Keratinocyte (primary cell): ENCODE measurements around the gene STK32B. TPM values are rescaled to one million over a fixed set of nuclear protein-coding genes. Genes with fewer than 3 reads are reported as not detected.

Source experiments
- DNase-seq: peaks from one replicate; pipeline ENCODE4 v3.0.0-alpha.2; 2011; ENCODE audit warnings: low read depth, missing footprints, low spot score
- FAIRE-seq: peaks from 2 replicates; lab custom pipeline; 2011; peaks lifted over from hg19 to GRCh38; lab: Jason Lieb, UNC
- H2AFZ ChIP-seq: 2 replicates; pipeline ENCODE4 v1.6.0; 2012; ENCODE audit warnings: low read length, control low read depth, inconsistent platforms; ENCODE audit not compliant: control insufficient read depth
- H3K27ac ChIP-seq: 2 replicates; pipeline ENCODE4 v1.5.1; 2011; ENCODE audit warnings: low read length; ENCODE audit not compliant: control insufficient read depth, insufficient read depth
- H3K27me3 ChIP-seq: 3 replicates; pipeline ENCODE4 v1.6.0; 2011; ENCODE audit warnings: low read length; ENCODE audit not compliant: control insufficient read depth, insufficient read depth; ENCODE audit errors: extremely low read depth
- H3K36me3 ChIP-seq, 2 experiments: 2 replicates in 1 of 2; 3 replicates in 1 of 2; pipeline ENCODE4 v1.5.1; 2011; ENCODE audit warnings: low read length in 2 of 2, mild to moderate bottlenecking in 1 of 2; ENCODE audit not compliant: control insufficient read depth in 2 of 2, insufficient read depth in 2 of 2; ENCODE audit errors: extremely low read depth in 1 of 2
- H3K4me1 ChIP-seq: 3 replicates; pipeline ENCODE4 v1.5.1; 2011; ENCODE audit warnings: low read length; ENCODE audit not compliant: control insufficient read depth, insufficient read depth; ENCODE audit errors: extremely low read depth
- H3K4me2 ChIP-seq: 3 replicates; pipeline ENCODE4 v1.6.0; 2011; ENCODE audit warnings: low read depth, low read length; ENCODE audit not compliant: control insufficient read depth, insufficient read depth; ENCODE audit errors: extremely low read depth
- H3K4me3 ChIP-seq, 3 experiments: fragments of 200-600 bp in 1 of 3; sonication (generic) in 1 of 3; 2 replicates in 2 of 3; 3 replicates in 1 of 3; pipeline ENCODE4 v1.5.1; 2011 to 2016; ENCODE audit warnings: low read length in 3 of 3, mild to moderate bottlenecking in 3 of 3, control low read depth in 2 of 3, inconsistent platforms in 1 of 3, low read depth in 1 of 3, mixed read lengths in 1 of 3, mixed run types in 1 of 3, moderate library complexity in 1 of 3; ENCODE audit not compliant: control insufficient read depth in 2 of 3, insufficient read depth in 2 of 3; ENCODE audit errors: extremely low read depth in 1 of 3
- H3K79me2 ChIP-seq: 2 replicates; pipeline ENCODE4 v1.6.0; 2012; ENCODE audit warnings: low read length; ENCODE audit not compliant: control insufficient read depth, insufficient read depth
- H3K9ac ChIP-seq: 3 replicates; pipeline ENCODE4 v1.6.0; 2011; ENCODE audit warnings: low read length; ENCODE audit not compliant: control insufficient read depth, insufficient read depth; ENCODE audit errors: extremely low read depth
- H3K9me1 ChIP-seq: 3 replicates; pipeline ENCODE4 v1.6.0; 2011; ENCODE audit warnings: low read length; ENCODE audit not compliant: control insufficient read depth, insufficient read depth; ENCODE audit errors: extremely low read depth
- H3K9me3 ChIP-seq: 2 replicates; pipeline ENCODE4 v1.5.1; 2012; ENCODE audit warnings: low read depth, low read length; ENCODE audit not compliant: control insufficient read depth
- H4K20me1 ChIP-seq: 3 replicates; pipeline ENCODE4 v1.6.0; 2011; ENCODE audit warnings: low read length; ENCODE audit not compliant: control insufficient read depth, insufficient read depth; ENCODE audit errors: extremely low read depth
- EZH2 ChIP-seq: IDR thresholded peaks from one replicate; pipeline ENCODE4 v1.6.1; 2012; ENCODE audit warnings: inconsistent platforms, mild to moderate bottlenecking, low read length, moderate library complexity
- dilution Hi-C: fragments of 300-500 bp; cut with MboI; formaldehyde crosslinking; loops from one replicate; pipeline ENCODE4 v1.7.0; 2020; ENCODE audit warnings: low sequenced_read_pairs; ENCODE audit not compliant: extremely low pct_ligation_motif_present
- polyA plus RNA-seq, 5 experiments: library from polyadenylated mRNA; depleted of rRNA in 3 of 5; stranded (reverse) in 3 of 5; stranded (forward) in 1 of 5; unstranded in 1 of 5; fragments of >200 nt; gene quantifications; 1 replicate in 1 of 5; 2 replicates in 3 of 5; 3 replicates in 1 of 5; pipeline versions ENCODE4 v1.2.1 to v1.2.3, GENCODE V29; 2011 to 2012; ENCODE audit warnings: missing spikeins in 2 of 5, low read depth in 1 of 5, low replicate concordance in 1 of 5
- TF ChIP-seq, protein P1 (sequence below), 3 experiments: IDR thresholded peaks in 1 of 3; conservative IDR thresholded peaks in 1 of 3; optimal IDR thresholded peaks in 1 of 3; 2 replicates in 2 of 3; 3 replicates in 1 of 3; pipeline versions ENCODE3 to v1.5.1; 2011; ENCODE audit warnings: low read length in 3 of 3, mild to moderate bottlenecking in 3 of 3, moderate library complexity in 2 of 3, control low read depth in 1 of 3, inconsistent platforms in 1 of 3; ENCODE audit not compliant: insufficient read depth in 2 of 3; ENCODE audit errors: extremely low read depth in 1 of 3

The STK32B gene
- polyA plus RNA-seq, 1 donor (not counting 4 experiments of a cell fraction or from before 2014, with no cell fraction given): 3.4 TPM

DNA sequence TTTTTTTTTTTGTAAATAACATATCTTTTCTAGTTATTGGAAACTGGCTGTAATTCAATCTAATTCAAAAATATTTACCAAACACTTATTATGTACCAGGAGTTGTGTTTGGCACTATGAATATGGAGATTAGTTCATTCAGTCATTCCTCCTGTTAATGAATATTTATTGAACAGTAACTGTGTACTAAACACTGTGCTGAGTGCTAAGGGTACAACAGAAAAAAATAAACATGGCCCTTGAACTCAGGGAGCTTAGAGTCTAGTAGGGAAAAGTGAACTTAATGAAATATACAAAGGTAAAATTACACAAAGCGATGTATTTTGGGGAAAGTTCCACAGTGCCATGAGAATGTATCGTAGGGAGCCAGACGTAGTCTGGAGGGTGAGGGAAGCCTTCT, 87.1 kb downstream of the STK32B start:
- TF ChIP-seq, protein P1, sequence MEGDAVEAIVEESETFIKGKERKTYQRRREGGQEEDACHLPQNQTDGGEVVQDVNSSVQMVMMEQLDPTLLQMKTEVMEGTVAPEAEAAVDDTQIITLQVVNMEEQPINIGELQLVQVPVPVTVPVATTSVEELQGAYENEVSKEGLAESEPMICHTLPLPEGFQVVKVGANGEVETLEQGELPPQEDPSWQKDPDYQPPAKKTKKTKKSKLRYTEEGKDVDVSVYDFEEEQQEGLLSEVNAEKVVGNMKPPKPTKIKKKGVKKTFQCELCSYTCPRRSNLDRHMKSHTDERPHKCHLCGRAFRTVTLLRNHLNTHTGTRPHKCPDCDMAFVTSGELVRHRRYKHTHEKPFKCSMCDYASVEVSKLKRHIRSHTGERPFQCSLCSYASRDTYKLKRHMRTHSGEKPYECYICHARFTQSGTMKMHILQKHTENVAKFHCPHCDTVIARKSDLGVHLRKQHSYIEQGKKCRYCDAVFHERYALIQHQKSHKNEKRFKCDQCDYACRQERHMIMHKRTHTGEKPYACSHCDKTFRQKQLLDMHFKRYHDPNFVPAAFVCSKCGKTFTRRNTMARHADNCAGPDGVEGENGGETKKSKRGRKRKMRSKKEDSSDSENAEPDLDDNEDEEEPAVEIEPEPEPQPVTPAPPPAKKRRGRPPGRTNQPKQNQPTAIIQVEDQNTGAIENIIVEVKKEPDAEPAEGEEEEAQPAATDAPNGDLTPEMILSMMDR (optimal IDR thresholded peaks at IDR 0.05 in 1 of 3, IDR thresholded peaks at IDR 0.05 in 1 of 3, conservative IDR thresholded peaks at IDR 0.05 in 1 of 3; ENCODE audit: extremely low read depth in 1 of 3, insufficient read depth in 2 of 3, low read length in 3 of 3): no peak
- TF ChIP-seq EZH2: no peak
- no peak overlapping the region for H3K4me2 ChIP-seq
- no peaks in the 10 kb centered on the region for H3K27me3 ChIP-seq
- DNase-seq (no peak), FAIRE-seq (no peak)
- no peaks in the 10 kb centered on the region for H3K79me2 ChIP-seq
- H3K9me1 ChIP-seq: no peaks in the 10 kb centered on the region
- H3K9ac ChIP-seq: no peak overlapping the region
- H3K4me1 ChIP-seq: no peaks in the 10 kb centered on the region
- no peaks in the 10 kb centered on the region for H3K36me3 ChIP-seq
- H3K4me3 ChIP-seq: no peak overlapping the region
- no peak overlapping the region for H2AFZ ChIP-seq
- H3K27ac ChIP-seq: no peak overlapping the region
- H3K9me3 ChIP-seq: no peaks in the 10 kb centered on the region
- dilution Hi-C loops: no loop called here
- H4K20me1 ChIP-seq: no peaks in the 10 kb centered on the region

DNA sequence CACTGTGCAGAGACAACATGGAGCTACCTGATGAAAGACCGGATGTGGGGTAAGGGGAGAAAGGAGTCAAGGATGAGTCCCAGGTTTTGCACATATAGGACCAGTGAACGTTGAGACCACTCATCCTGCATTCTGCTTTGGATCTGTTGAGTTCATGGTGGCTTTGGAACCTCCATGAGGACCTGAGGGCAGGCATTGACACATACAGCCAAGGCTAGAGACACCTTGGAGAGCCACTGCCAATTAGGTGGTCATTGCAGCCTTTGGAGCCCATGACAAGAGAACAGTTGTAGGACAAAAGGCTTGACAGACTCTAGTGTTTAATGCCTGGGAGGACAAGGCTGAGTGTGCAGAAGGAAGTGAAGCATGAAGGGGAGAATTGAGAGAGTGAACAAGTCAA, 87.9 kb downstream of the STK32B start:
- Histone ChIP-seq H3K4me2 (no peak overlapping the region), H3K9me3 (no peaks in the 10 kb centered on the region), H3K9me1 (no peaks in the 10 kb centered on the region), H3K36me3 (no peaks in the 10 kb centered on the region), H3K4me3 (no peak overlapping the region), H3K79me2 (no peaks in the 10 kb centered on the region), H3K9ac (no peak overlapping the region), H4K20me1 (no peaks in the 10 kb centered on the region), H3K4me1 (no peaks in the 10 kb centered on the region), H3K27ac (no peak overlapping the region), H2AFZ (no peak overlapping the region), H3K27me3 (no peaks in the 10 kb centered on the region)
- DNase-seq: no peak
- FAIRE-seq: no peak
- dilution Hi-C loops: no loop called here
- TF ChIP-seq, protein P1 (optimal IDR thresholded peaks at IDR 0.05 in 1 of 3, IDR thresholded peaks at IDR 0.05 in 1 of 3, conservative IDR thresholded peaks at IDR 0.05 in 1 of 3; ENCODE audit: extremely low read depth in 1 of 3, insufficient read depth in 2 of 3, low read length in 3 of 3): no peak
- TF ChIP-seq EZH2: no peak
